MM.1S (cell line): ENCODE results near the gene DCST2.

Source experiments
- DNase-seq: peaks from one replicate; pipeline ENCODE4 v3.0.0-alpha.2; 2015
- H2AFZ ChIP-seq: fragments of 300-600 bp; sonication (generic); 2 replicates; pipeline ENCODE4 v1.6.0; 2016; ENCODE audit warnings: antibody characterized with exemption, low read length
- H3F3A ChIP-seq: fragments of 300-600 bp; sonication (generic); 2 replicates; pipeline ENCODE4 v1.6.1; 2016; ENCODE audit warnings: mild to moderate bottlenecking, antibody characterized with exemption, low read length, moderate library complexity, mixed read lengths; ENCODE audit not compliant: insufficient read depth
- H3K27ac ChIP-seq: fragments of 300-600 bp; sonication (generic); 2 replicates; pipeline ENCODE4 v1.5.1; 2016; ENCODE audit warnings: mild to moderate bottlenecking, low read length
- H3K27me3 ChIP-seq: fragments of 300-600 bp; sonication (generic); replicated peaks from 2 replicates; pipeline ENCODE4 v1.6.0; 2016; ENCODE audit warnings: low read length; ENCODE audit not compliant: insufficient read depth
- H3K36me3 ChIP-seq: fragments of 300-600 bp; sonication (generic); replicated peaks from 2 replicates; pipeline ENCODE4 v1.6.1; 2016; ENCODE audit warnings: mild to moderate bottlenecking, low read length, mixed read lengths; ENCODE audit not compliant: insufficient read depth
- H3K4me1 ChIP-seq: fragments of 300-600 bp; sonication (generic); 2 replicates; pipeline ENCODE4 v1.6.1; 2016; ENCODE audit warnings: low read length, mixed read lengths
- H3K4me2 ChIP-seq: fragments of 300-600 bp; sonication (generic); 2 replicates; pipeline ENCODE4 v1.6.0; 2016; ENCODE audit warnings: low read depth, low read length
- H3K4me3 ChIP-seq: fragments of 300-600 bp; sonication (generic); 2 replicates; pipeline ENCODE4 v1.5.1; 2016; ENCODE audit warnings: low read length, mixed read lengths
- H3K79me2 ChIP-seq: fragments of 300-600 bp; sonication (generic); 2 replicates; pipeline ENCODE4 v1.6.1; 2016; ENCODE audit warnings: mixed run types, low read length, mixed read lengths
- H3K9ac ChIP-seq: fragments of 300-600 bp; sonication (generic); 2 replicates; pipeline ENCODE4 v1.6.1; 2016; ENCODE audit warnings: low read length, mixed read lengths
- H3K9me2 ChIP-seq: fragments of 300-600 bp; sonication (generic); replicated peaks from 2 replicates; pipeline ENCODE4 v1.6.1; 2016; ENCODE audit warnings: mild to moderate bottlenecking, low read length, mixed read lengths; ENCODE audit not compliant: insufficient read depth
- H3K9me3 ChIP-seq: fragments of 300-600 bp; sonication (generic); replicated peaks from 2 replicates; pipeline ENCODE4 v1.6.1; 2016; ENCODE audit warnings: mild to moderate bottlenecking, low read length, mixed read lengths; ENCODE audit not compliant: insufficient read depth
- H4K20me1 ChIP-seq: fragments of 300-600 bp; sonication (generic); 2 replicates; pipeline ENCODE4 v1.6.1; 2016; ENCODE audit warnings: mild to moderate bottlenecking, low read length, moderate library complexity, mixed read lengths; ENCODE audit not compliant: insufficient read depth
- EZH2 ChIP-seq: fragments of 300-600 bp; sonication (generic); optimal IDR thresholded peaks from 2 replicates; pipeline ENCODE3; 2017; ENCODE audit warnings: low read depth, mild to moderate bottlenecking, antibody characterized with exemption, low read length, mixed read lengths
- EZH2phosphoT487 ChIP-seq: fragments of 300-600 bp; sonication (generic); IDR thresholded peaks from 2 replicates; pipeline ENCODE4 v1.6.1; 2018; ENCODE audit warnings: antibody characterized with exemption, low read length
- TF ChIP-seq, protein P1 (sequence below): fragments of 300-600 bp; sonication (generic); IDR thresholded peaks from 2 replicates; pipeline ENCODE4 v1.5.1; 2016; ENCODE audit warnings: antibody characterized with exemption, low read length, mixed read lengths

DCST2 gene

DNA sequence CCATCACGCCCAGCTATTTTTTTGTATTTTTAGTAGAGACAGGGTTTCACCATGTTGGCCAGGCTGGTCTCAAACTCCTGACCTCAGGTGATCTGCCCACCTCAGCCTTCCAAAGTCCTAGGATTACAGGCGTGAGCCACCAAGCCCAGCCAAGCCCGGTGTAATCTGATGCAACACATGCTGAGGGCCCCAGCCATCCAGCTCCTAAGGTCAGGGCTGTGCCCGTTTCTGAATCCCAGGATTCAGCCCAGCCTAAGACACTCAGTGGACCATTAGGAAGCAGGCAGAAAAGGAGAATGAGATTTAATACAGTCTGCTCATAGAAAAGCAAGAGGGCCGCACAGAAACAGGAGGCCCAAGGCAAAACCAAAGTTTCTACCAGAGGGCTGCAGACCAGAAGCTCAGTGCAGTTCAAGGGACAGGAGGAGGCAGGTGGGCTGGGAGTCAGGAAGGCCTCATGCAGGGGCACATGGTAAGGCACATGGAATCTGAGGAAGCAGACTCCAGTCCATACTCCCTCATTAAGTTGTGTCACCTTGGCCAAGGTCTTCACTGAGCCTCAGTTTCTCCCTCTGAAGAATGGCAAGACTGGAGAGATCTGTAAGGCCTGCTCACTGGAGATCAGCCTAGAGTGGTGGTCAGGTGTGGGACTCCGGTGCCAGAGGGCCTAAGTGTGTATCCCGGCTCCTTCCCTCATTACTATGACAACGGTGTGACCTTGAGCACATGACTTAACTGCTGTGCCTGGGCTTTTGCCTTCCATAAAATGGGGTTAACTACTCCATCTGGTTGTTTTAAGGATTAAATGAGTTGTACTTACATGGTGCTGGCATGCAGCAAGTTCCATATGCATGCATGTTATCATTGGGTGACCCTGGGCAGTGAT, 15.1 kb upstream of the DCST2 start:
- H3K36me3 ChIP-seq: no peaks in the 10 kb centered on the region
- no peak overlapping the region for H3K4me3 ChIP-seq
- no peaks in the 10 kb centered on the region for H3K9me3 ChIP-seq
- no peak overlapping the region for H2AFZ ChIP-seq
- H3K9me2 ChIP-seq: no peaks in the 10 kb centered on the region
- no peak overlapping the region for H3K9ac ChIP-seq
- no peak overlapping the region for H3K4me2 ChIP-seq
- H3K4me1 ChIP-seq: peaks cover 34% of the 10 kb centered on the region
- H3K27me3 ChIP-seq: no peaks in the 10 kb centered on the region
- H3K79me2 ChIP-seq: peaks cover 24% of the 10 kb centered on the region
- no peak for DNase-seq
- no peaks in the 10 kb centered on the region for H4K20me1 ChIP-seq
- no peak for TF ChIP-seq EZH2
- H3F3A ChIP-seq: peaks cover 14% of the 10 kb centered on the region
- H3K27ac ChIP-seq: no peak overlapping the region

GRCh38 chr1:155044812-155045657, 11.5 kb upstream of the DCST2 start:
- Histone ChIP-seq H4K20me1 (no peaks in the 10 kb centered on the region), H3K4me3 (no peak overlapping the region), H3K9ac (no peak overlapping the region), H3K79me2 (no peaks in the 10 kb centered on the region), H3K27ac (no peak overlapping the region), H3K4me1 (peaks cover 28% of the 10 kb centered on the region), H3K9me2 (no peaks in the 10 kb centered on the region), H2AFZ (peak overlapping the region; percentile 64), H3K27me3 (no peaks in the 10 kb centered on the region), H3K36me3 (no peaks in the 10 kb centered on the region), H3K9me3 (no peaks in the 10 kb centered on the region), H3F3A (peaks cover 5% of the 10 kb centered on the region), H3K4me2 (peak overlapping the region; percentile 10)
- TF ChIP-seq EZH2phosphoT487: no peak
- TF ChIP-seq, protein P1, sequence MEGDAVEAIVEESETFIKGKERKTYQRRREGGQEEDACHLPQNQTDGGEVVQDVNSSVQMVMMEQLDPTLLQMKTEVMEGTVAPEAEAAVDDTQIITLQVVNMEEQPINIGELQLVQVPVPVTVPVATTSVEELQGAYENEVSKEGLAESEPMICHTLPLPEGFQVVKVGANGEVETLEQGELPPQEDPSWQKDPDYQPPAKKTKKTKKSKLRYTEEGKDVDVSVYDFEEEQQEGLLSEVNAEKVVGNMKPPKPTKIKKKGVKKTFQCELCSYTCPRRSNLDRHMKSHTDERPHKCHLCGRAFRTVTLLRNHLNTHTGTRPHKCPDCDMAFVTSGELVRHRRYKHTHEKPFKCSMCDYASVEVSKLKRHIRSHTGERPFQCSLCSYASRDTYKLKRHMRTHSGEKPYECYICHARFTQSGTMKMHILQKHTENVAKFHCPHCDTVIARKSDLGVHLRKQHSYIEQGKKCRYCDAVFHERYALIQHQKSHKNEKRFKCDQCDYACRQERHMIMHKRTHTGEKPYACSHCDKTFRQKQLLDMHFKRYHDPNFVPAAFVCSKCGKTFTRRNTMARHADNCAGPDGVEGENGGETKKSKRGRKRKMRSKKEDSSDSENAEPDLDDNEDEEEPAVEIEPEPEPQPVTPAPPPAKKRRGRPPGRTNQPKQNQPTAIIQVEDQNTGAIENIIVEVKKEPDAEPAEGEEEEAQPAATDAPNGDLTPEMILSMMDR: peak; percentile 93
- peak; percentile 93 for DNase-seq

DNA sequence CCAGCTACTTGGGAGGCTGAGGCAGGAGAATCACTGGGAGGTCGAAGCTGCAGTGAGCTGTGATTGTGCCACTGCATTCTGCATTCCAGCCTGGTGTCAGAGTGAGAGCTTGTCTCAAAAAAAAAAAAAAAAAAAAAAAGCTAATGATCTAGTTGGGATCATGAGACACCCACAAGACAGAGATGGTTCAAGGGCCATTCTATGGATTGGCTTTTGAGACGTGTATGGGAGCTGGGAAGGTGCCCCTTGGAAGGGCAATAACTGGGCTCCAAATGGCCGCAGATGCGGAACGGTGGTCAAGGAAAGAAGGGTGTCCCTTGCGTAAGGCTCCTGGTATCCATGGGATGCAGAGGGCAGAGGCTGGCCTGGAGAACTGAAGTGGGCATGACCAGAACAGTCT, 10.8 kb upstream of the DCST2 start:
- H2AFZ ChIP-seq: peak overlapping the region; percentile 75
- H3K4me2 ChIP-seq: peak overlapping the region; percentile 64
- H3K36me3 ChIP-seq: no peaks in the 10 kb centered on the region
- no peaks in the 10 kb centered on the region for H3K9me3 ChIP-seq
- H3K27me3 ChIP-seq: no peaks in the 10 kb centered on the region
- no peak overlapping the region for H3K9ac ChIP-seq
- H3K27ac ChIP-seq: no peak overlapping the region
- H3K79me2 ChIP-seq: no peaks in the 10 kb centered on the region
- TF ChIP-seq EZH2 (no peak), EZH2phosphoT487 (no peak)
- TF ChIP-seq, protein P1: no peak
- peaks cover under 1% of the 10 kb centered on the region; the same call in 1 of the 2 replicates for H3F3A ChIP-seq
- no peaks in the 10 kb centered on the region for H3K9me2 ChIP-seq
- DNase-seq: no peak
- H3K4me3 ChIP-seq: no peak overlapping the region
- no peaks in the 10 kb centered on the region for H4K20me1 ChIP-seq
- peaks cover 25% of the 10 kb centered on the region for H3K4me1 ChIP-seq
